Coronary artery (tissue), 2 donors: Measurements from ENCODE around the gene ART5.

ENCODE experiments used
- DNase-seq: peaks from one replicate; pipeline ENCODE4 v3.0.0-alpha.2; 2017; ENCODE audit warnings: low spot score
- H3K27ac ChIP-seq, 2 donors: fragments of 200-600 bp; sonication (generic); one replicate each; pipeline ENCODE4 v1.5.1; 2016 to 2019
- H3K4me3 ChIP-seq: fragments of 200-600 bp; sonication (generic); 2 replicates; pipeline ENCODE4 v1.5.1; 2016; ENCODE audit warnings: mild to moderate bottlenecking, moderate library complexity
- CTCF ChIP-seq: fragments of 200-600 bp; sonication (generic); IDR thresholded peaks from one replicate; pipeline ENCODE4 v1.5.1; 2019; ENCODE audit warnings: antibody characterized with exemption

ART5 gene

DNA sequence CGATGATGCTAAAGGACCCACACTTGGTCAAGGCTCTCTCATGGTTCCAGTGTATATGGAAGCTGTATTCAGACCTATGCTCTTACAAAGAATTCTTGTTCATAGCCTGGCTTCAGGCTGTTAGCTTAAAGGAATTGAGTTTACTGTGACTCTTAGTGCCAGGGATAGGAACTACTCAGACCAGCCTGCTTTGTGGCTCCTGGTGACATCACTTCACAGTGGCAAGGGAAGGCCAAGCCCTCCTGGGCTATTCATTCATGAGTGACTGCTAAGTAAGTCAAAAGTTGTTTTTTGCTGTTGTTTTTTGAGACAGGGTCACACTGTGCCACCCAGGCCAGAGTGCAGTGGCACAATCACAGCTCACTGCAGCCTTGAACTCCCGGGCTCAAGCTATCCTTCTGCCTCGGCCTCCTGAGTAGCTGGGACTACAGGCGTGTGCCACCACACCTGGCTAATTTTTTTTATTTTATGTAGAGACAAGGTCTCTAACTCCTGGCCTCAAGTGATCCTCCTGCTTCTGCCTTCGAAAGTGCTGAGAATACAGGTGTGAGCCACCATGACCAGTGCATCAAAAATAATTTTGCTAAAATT lies 9.6 kb downstream of the ART5 start:
- no peak for TF ChIP-seq CTCF
- DNase-seq: no peak
- H3K27ac ChIP-seq: no peak overlapping the region
- no peak overlapping the region for H3K4me3 ChIP-seq

GRCh38 chr11:3631331-3631730 lies 10.5 kb downstream of the ART5 start:
- TF ChIP-seq CTCF: no peak
- no peak for DNase-seq
- no peak overlapping the region for H3K27ac ChIP-seq
- no peak overlapping the region for H3K4me3 ChIP-seq

- DNase-seq: no peak
- no peak overlapping the region for H3K27ac ChIP-seq
- TF ChIP-seq CTCF: no peak
Measured at GRCh38 chr11:3627291-3627690, 14.5 kb downstream of the ART5 start.

GRCh38 chr11:3626250-3626960 lies 15.4 kb downstream of the ART5 start:
- TF ChIP-seq CTCF: no peak
- H3K4me3 ChIP-seq: no peak overlapping the region
- no peak for DNase-seq
- no peak overlapping the region for H3K27ac ChIP-seq

More at GRCh38 chr11:3627291-3627690, 14.5 kb downstream of the ART5 start:
- no peak overlapping the region for H3K4me3 ChIP-seq

GRCh38 chr11:3623767-3624458 lies 17.9 kb downstream of the ART5 start:
- Histone ChIP-seq H3K27ac (no peak overlapping the region), H3K4me3 (no peak overlapping the region)
- no peak for TF ChIP-seq CTCF
- no peak for DNase-seq

GRCh38 chr11:3623121-3623520 lies 18.7 kb downstream of the ART5 start:
- Histone ChIP-seq H3K27ac (no peak overlapping the region), H3K4me3 (no peak overlapping the region)
- DNase-seq: no peak
- TF ChIP-seq CTCF: no peak
